ENCODE data around the gene FAM124A.

DNA sequence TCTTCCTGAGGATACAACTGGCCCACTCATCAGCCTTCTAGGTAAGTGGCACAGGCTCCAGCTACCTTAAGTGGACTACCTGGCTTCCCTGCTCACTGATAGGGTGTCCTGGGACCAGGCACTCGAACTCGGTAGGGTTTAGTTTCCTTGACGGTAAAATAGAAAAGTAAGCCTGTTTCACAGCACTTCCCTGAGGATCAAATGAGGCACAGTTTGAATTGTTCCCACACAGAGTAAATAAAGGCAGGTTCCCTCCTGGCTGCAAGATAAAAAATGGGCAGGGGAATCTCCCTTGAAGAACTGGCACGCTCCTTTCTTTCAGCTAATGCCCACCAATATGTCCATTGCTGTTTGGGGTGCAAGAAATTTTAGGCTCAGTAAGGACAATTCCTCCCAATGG lies 1.1 kb upstream of the FAM124A start:
- TF ChIP-seq, protein P1, sequence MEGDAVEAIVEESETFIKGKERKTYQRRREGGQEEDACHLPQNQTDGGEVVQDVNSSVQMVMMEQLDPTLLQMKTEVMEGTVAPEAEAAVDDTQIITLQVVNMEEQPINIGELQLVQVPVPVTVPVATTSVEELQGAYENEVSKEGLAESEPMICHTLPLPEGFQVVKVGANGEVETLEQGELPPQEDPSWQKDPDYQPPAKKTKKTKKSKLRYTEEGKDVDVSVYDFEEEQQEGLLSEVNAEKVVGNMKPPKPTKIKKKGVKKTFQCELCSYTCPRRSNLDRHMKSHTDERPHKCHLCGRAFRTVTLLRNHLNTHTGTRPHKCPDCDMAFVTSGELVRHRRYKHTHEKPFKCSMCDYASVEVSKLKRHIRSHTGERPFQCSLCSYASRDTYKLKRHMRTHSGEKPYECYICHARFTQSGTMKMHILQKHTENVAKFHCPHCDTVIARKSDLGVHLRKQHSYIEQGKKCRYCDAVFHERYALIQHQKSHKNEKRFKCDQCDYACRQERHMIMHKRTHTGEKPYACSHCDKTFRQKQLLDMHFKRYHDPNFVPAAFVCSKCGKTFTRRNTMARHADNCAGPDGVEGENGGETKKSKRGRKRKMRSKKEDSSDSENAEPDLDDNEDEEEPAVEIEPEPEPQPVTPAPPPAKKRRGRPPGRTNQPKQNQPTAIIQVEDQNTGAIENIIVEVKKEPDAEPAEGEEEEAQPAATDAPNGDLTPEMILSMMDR (conservative IDR thresholded peaks at IDR 0.05 in 1 of 2, IDR thresholded peaks at IDR 0.05 in 1 of 2; ENCODE audit: extremely low read depth in 1 of 2, insufficient read depth in 1 of 2, low read depth in 1 of 2, low read length in 2 of 2), result no peak
- no peak for TF ChIP-seq EZH2 (IDR thresholded peaks at IDR 0.05; ENCODE audit: borderline replicate concordance, low read length)
